ENCODE measurements around the gene PCDHA5.
"Not testable (repeated sequence)": the region's sequence is repeated elsewhere in the genome, so short reads cannot be mapped to it uniquely, and the experiment has no call there.

PCDHA5 gene

GRCh38 chr5:140822969-140823368 is 1.6 kb downstream of the PCDHA5 start:
- H3K4me1 ChIP-seq (ENCODE audit: control insufficient read depth in 1 of 2, insufficient read depth in 2 of 2, low read length in 2 of 2); H3K27ac ChIP-seq (ENCODE audit: low read depth, low read length); H3K36me3 ChIP-seq (ENCODE audit: control insufficient read depth in 1 of 2, insufficient read depth in 2 of 2, low read length in 2 of 2); H3K27me3 ChIP-seq (ENCODE audit: control insufficient read depth in 1 of 2, insufficient read depth in 2 of 2, low read length in 2 of 2); H3K9ac ChIP-seq (ENCODE audit: low read depth in 1 of 2, low read length in 2 of 2); H3K4me3 ChIP-seq (ENCODE audit: low read depth in 1 of 2, low read length in 2 of 2); H3K9me3 ChIP-seq (ENCODE audit: control insufficient read depth in 1 of 2, low read length in 2 of 2): not testable (repeated sequence)

- peaks cover 9 to 12% of the 10 kb centered on the region in 2 donors for H3K9me3 ChIP-seq (ENCODE audit: control insufficient read depth in 1 of 2, low read length in 2 of 2)
- H3K4me1 ChIP-seq (ENCODE audit: control insufficient read depth in 1 of 2, insufficient read depth in 2 of 2, low read length in 2 of 2) = no peaks in the 10 kb centered on the region
- H3K36me3 ChIP-seq (ENCODE audit: control insufficient read depth in 1 of 2, insufficient read depth in 2 of 2, low read length in 2 of 2) = no peaks in the 10 kb centered on the region
- H3K27me3 ChIP-seq (ENCODE audit: control insufficient read depth in 1 of 2, insufficient read depth in 2 of 2, low read length in 2 of 2) = no peaks in the 10 kb centered on the region
- no peak overlapping the region for H3K4me3 ChIP-seq (ENCODE audit: low read depth in 1 of 2, low read length in 2 of 2)
- no peak overlapping the region for H3K9ac ChIP-seq (ENCODE audit: low read depth in 1 of 2, low read length in 2 of 2)
- no peak overlapping the region for H3K27ac ChIP-seq (ENCODE audit: low read depth, low read length)
Observed at GRCh38 chr5:140823475-140823874, 2.1 kb downstream of the PCDHA5 start.

GRCh38 chr5:140827704-140828361 is 6.4 kb downstream of the PCDHA5 start, which contains the start of gene PCDHA6:
PCDHA6 (plus strand) TSS chr5:140827960; CDS start chr5:140828092, 132 bp downstream.
- H3K9me3 ChIP-seq (ENCODE audit: control insufficient read depth in 1 of 2, low read length in 2 of 2) = peaks cover 16 to 20% of the 10 kb centered on the region in 2 donors
- no peak within 1 kb of the TSS for H3K9ac ChIP-seq (ENCODE audit: low read depth in 1 of 2, low read length in 2 of 2)
- no peaks in the 10 kb centered on the region for H3K27me3 ChIP-seq (ENCODE audit: control insufficient read depth in 1 of 2, insufficient read depth in 2 of 2, low read length in 2 of 2)
- no peak within 1 kb of the TSS for H3K27ac ChIP-seq (ENCODE audit: low read depth, low read length)
- no peaks in the 10 kb centered on the region for H3K36me3 ChIP-seq (ENCODE audit: control insufficient read depth in 1 of 2, insufficient read depth in 2 of 2, low read length in 2 of 2)
- no peaks in the 10 kb centered on the region for H3K4me1 ChIP-seq (ENCODE audit: control insufficient read depth in 1 of 2, insufficient read depth in 2 of 2, low read length in 2 of 2)
- no peak within 1 kb of the TSS for H3K4me3 ChIP-seq (ENCODE audit: low read depth in 1 of 2, low read length in 2 of 2)

GRCh38 chr5:140828362-140828737 is 6.9 kb downstream of the PCDHA5 start:
- H3K27ac ChIP-seq (ENCODE audit: low read depth, low read length) = no peak overlapping the region
- no peak overlapping the region for H3K4me3 ChIP-seq (ENCODE audit: low read depth in 1 of 2, low read length in 2 of 2)
- no peaks in the 10 kb centered on the region for H3K36me3 ChIP-seq (ENCODE audit: control insufficient read depth in 1 of 2, insufficient read depth in 2 of 2, low read length in 2 of 2)
- peaks cover 16 to 19% of the 10 kb centered on the region in 2 donors for H3K9me3 ChIP-seq (ENCODE audit: control insufficient read depth in 1 of 2, low read length in 2 of 2)
- no peaks in the 10 kb centered on the region for H3K4me1 ChIP-seq (ENCODE audit: control insufficient read depth in 1 of 2, insufficient read depth in 2 of 2, low read length in 2 of 2)
- no peaks in the 10 kb centered on the region for H3K27me3 ChIP-seq (ENCODE audit: control insufficient read depth in 1 of 2, insufficient read depth in 2 of 2, low read length in 2 of 2)
- H3K9ac ChIP-seq (ENCODE audit: low read depth in 1 of 2, low read length in 2 of 2) = no peak overlapping the region

GRCh38 chr5:140829511-140830501 is 8.4 kb downstream of the PCDHA5 start:
- not testable (repeated sequence) for H3K36me3 ChIP-seq (ENCODE audit: control insufficient read depth in 1 of 2, insufficient read depth in 2 of 2, low read length in 2 of 2); H3K4me1 ChIP-seq (ENCODE audit: control insufficient read depth in 1 of 2, insufficient read depth in 2 of 2, low read length in 2 of 2); H3K4me3 ChIP-seq (ENCODE audit: low read depth in 1 of 2, low read length in 2 of 2); H3K9ac ChIP-seq (ENCODE audit: low read depth in 1 of 2, low read length in 2 of 2); H3K27ac ChIP-seq (ENCODE audit: low read depth, low read length); H3K27me3 ChIP-seq (ENCODE audit: control insufficient read depth in 1 of 2, insufficient read depth in 2 of 2, low read length in 2 of 2)
- peaks cover 16 to 23% of the 10 kb centered on the region in 2 donors for H3K9me3 ChIP-seq (ENCODE audit: control insufficient read depth in 1 of 2, low read length in 2 of 2)

GRCh38 chr5:140833993-140834392 is 12.6 kb downstream of the PCDHA5 start, which contains the start of gene PCDHA7:
PCDHA7 (plus strand) TSS chr5:140834269; CDS start chr5:140834384, 115 bp downstream.
- H3K4me1 ChIP-seq (ENCODE audit: control insufficient read depth in 1 of 2, insufficient read depth in 2 of 2, low read length in 2 of 2) = no peaks in the 10 kb centered on the region
- no peaks in the 10 kb centered on the region for H3K36me3 ChIP-seq (ENCODE audit: control insufficient read depth in 1 of 2, insufficient read depth in 2 of 2, low read length in 2 of 2)
- H3K27me3 ChIP-seq (ENCODE audit: control insufficient read depth in 1 of 2, insufficient read depth in 2 of 2, low read length in 2 of 2) = no peaks in the 10 kb centered on the region
- H3K4me3 ChIP-seq (ENCODE audit: low read depth in 1 of 2, low read length in 2 of 2) = peak within 1 kb of the TSS; percentile 2 to 29
- no peak within 1 kb of the TSS for H3K9ac ChIP-seq (ENCODE audit: low read depth in 1 of 2, low read length in 2 of 2)
- H3K27ac ChIP-seq (ENCODE audit: low read depth, low read length) = no peak within 1 kb of the TSS
- H3K9me3 ChIP-seq (ENCODE audit: control insufficient read depth in 1 of 2, low read length in 2 of 2) = peaks cover 20 to 23% of the 10 kb centered on the region in 2 donors

GRCh38 chr5:140834439-140835008 is 13.1 kb downstream of the PCDHA5 start:
- Histone ChIP-seq H3K4me3 (ENCODE audit: low read depth in 1 of 2, low read length in 2 of 2) (peak overlapping the region; percentile 2 to 29), H3K9me3 (ENCODE audit: control insufficient read depth in 1 of 2, low read length in 2 of 2) (peaks cover 20 to 23% of the 10 kb centered on the region in 2 donors)
- H3K4me1 ChIP-seq (ENCODE audit: control insufficient read depth in 1 of 2, insufficient read depth in 2 of 2, low read length in 2 of 2); H3K36me3 ChIP-seq (ENCODE audit: control insufficient read depth in 1 of 2, insufficient read depth in 2 of 2, low read length in 2 of 2); H3K27ac ChIP-seq (ENCODE audit: low read depth, low read length); H3K9ac ChIP-seq (ENCODE audit: low read depth in 1 of 2, low read length in 2 of 2); H3K27me3 ChIP-seq (ENCODE audit: control insufficient read depth in 1 of 2, insufficient read depth in 2 of 2, low read length in 2 of 2): not testable (repeated sequence)

- peaks cover 19 to 21% of the 10 kb centered on the region in 2 donors for H3K9me3 ChIP-seq (ENCODE audit: control insufficient read depth in 1 of 2, low read length in 2 of 2)
- H3K4me1 ChIP-seq (ENCODE audit: control insufficient read depth in 1 of 2, insufficient read depth in 2 of 2, low read length in 2 of 2) = no peaks in the 10 kb centered on the region
- H3K9ac ChIP-seq (ENCODE audit: low read depth in 1 of 2, low read length in 2 of 2) = no peak overlapping the region
- no peaks in the 10 kb centered on the region for H3K27me3 ChIP-seq (ENCODE audit: control insufficient read depth in 1 of 2, insufficient read depth in 2 of 2, low read length in 2 of 2)
- no peak overlapping the region for H3K4me3 ChIP-seq (ENCODE audit: low read depth in 1 of 2, low read length in 2 of 2)
- H3K36me3 ChIP-seq (ENCODE audit: control insufficient read depth in 1 of 2, insufficient read depth in 2 of 2, low read length in 2 of 2) = no peaks in the 10 kb centered on the region
- no peak overlapping the region for H3K27ac ChIP-seq (ENCODE audit: low read depth, low read length)
Observed at GRCh38 chr5:140835622-140836510, 14.5 kb downstream of the PCDHA5 start.
